ENCODE results near the gene PTPRK.

PTPRK gene

GRCh38 chr6:128276311-128276710, 244.1 kb downstream of the PTPRK start:
- no peak for DNase-seq

- DNase-seq = no peak
These were observed 244.7 kb downstream of the PTPRK start for GRCh38 chr6:128275681-128276080.

GRCh38 chr6:128275030-128275429, 245.4 kb downstream of the PTPRK start:
- no peak for DNase-seq

- DNase-seq = no peak
These were observed 248.9 kb downstream of the PTPRK start for GRCh38 chr6:128271527-128271926.

GRCh38 chr6:128271011-128271410, 249.4 kb downstream of the PTPRK start:
- DNase-seq = no peak

- DNase-seq = no peak
These were observed 253.5 kb downstream of the PTPRK start for GRCh38 chr6:128266946-128267345.

GRCh38 chr6:128265706-128266105, 254.7 kb downstream of the PTPRK start:
- no peak for DNase-seq

GRCh38 chr6:128259730-128260685, 260.4 kb downstream of the PTPRK start:
- no peak for DNase-seq

GRCh38 chr6:128259029-128259724, 261.2 kb downstream of the PTPRK start:
- no peak for DNase-seq

GRCh38 chr6:128256095-128256494, 264.3 kb downstream of the PTPRK start:
- DNase-seq = no peak

- no peak for DNase-seq
These were observed 267.8 kb downstream of the PTPRK start for GRCh38 chr6:128252341-128253176.

- no peak for DNase-seq
These were observed 268.7 kb downstream of the PTPRK start for GRCh38 chr6:128251445-128252340.

GRCh38 chr6:128250370-128251070, 269.9 kb downstream of the PTPRK start:
- DNase-seq = no peak

GRCh38 chr6:128249429-128249828, 271.0 kb downstream of the PTPRK start:
- no peak for DNase-seq

GRCh38 chr6:128246472-128247260, 273.7 kb downstream of the PTPRK start:
- DNase-seq = no peak

- no peak for DNase-seq
These were observed 275.5 kb downstream of the PTPRK start for GRCh38 chr6:128244751-128245405.

GRCh38 chr6:128242765-128243403, 277.5 kb downstream of the PTPRK start:
- DNase-seq = no peak

GRCh38 chr6:128241216-128241615, 279.2 kb downstream of the PTPRK start:
- DNase-seq = no peak

GRCh38 chr6:128240024-128240428, 280.4 kb downstream of the PTPRK start:
- DNase-seq = no peak
